Femur (tissue), 1 donor: ENCODE data around the gene HCAR3.

ENCODE experiments used
- DNase-seq: peaks from one replicate; pipeline ENCODE4 v3.0.0-alpha.2; 2017

HCAR3 gene

DNA sequence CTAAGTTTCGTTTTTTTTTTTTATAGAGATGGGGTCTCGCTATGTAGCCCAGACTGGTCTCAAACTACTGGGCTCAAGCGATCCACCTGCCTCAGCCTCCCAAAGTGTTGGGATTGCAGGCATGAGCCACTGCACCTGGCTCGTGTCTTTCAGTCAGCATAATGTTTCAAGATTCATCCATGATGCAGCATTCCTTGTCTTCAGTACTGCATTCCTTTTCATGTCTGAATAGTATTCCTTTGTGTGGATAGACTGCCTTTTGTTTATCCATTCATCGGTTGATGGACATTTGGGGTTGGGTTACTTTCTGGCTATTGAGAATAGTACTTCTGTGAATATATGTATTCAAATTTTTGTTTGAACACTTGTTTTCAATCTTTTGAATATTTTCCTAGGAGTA is 50.9 kb downstream of the HCAR3 start:
- DNase-seq, result no peak

DNA sequence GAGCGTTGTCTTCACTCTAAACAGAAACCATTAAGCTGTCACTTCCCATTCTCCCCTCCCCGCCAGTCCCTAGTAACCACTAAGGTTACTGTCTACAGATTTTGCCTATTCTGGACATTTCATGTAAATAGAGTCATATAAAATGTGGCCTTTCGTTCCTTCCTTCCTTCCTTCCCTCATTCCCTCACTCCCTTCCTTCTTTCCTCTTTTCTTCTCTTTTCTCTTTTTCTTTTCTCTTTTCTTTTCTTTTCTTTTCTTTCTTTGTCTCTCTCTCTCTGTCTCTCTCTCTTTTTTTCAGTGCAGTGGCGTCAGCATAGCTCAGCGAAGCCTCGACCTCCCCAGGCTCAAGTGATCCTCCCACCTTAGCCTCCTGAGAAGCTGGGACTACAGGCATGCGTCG is 51.3 kb downstream of the HCAR3 start:
- DNase-seq, result no peak
